ENCODE data around the gene IL19. TPM values are rescaled to one million over a fixed set of nuclear protein-coding genes. Genes with fewer than 3 reads are reported as not detected.
A peak's percentile ranks its signal among the peaks of the same experiment; 100 is the strongest.

Gene IL19
- total and polyA plus RNA-seq, 8 donors: not detected

- Histone ChIP-seq H3K27ac (no peak overlapping the region), H3K4me1 (no peaks in the 10 kb centered on the region), H3K27me3 (no peaks in the 10 kb centered on the region), H3K4me3 (no peak overlapping the region), H3K9me3 (no peaks in the 10 kb centered on the region), H3K36me3 (no peaks in the 10 kb centered on the region)
- peak in 3 of 4 donors; percentile 56 to 76 (median 70) for ATAC-seq
- WGBS, 2 donors: 68 to 69% methylated on average over 8 of the region's 8 CpGs
- intact Hi-C loops (cut with DNase I): no loop called here
- no peak for TF ChIP-seq CTCF (IDR thresholded peaks at IDR 0.05)
- peak in 1 of 6 donors; percentile 60 for DNase-seq
- FAIRE-seq: no peak
Measured at GRCh38 chr1:206766251-206766856, 4.2 kb upstream of the IL19 start.

GRCh38 chr1:206768472-206769303 lies 1.9 kb upstream of the IL19 start:
- no peak for TF ChIP-seq CTCF (IDR thresholded peaks at IDR 0.05)
- no peak for FAIRE-seq
- Histone ChIP-seq H3K4me3 (no peak overlapping the region), H3K4me1 (no peaks in the 10 kb centered on the region), H3K27ac (no peak overlapping the region), H3K27me3 (no peaks in the 10 kb centered on the region), H3K36me3 (no peaks in the 10 kb centered on the region), H3K9me3 (no peaks in the 10 kb centered on the region)
- DNase-seq: no peak
- WGBS, 2 donors: 76 to 83% methylated on average over 14 of the region's 14 CpGs
- intact Hi-C loops (cut with DNase I): no loop called here
- no peak for ATAC-seq

- H3K36me3 ChIP-seq: no peaks in the 10 kb centered on the region
- intact Hi-C loops (cut with DNase I): no loop called here
- no peaks in the 10 kb centered on the region for H3K4me1 ChIP-seq
- DNase-seq (no peak), FAIRE-seq (no peak), ATAC-seq (peak in 3 of 4 donors; percentile 35 to 64 (median 38))
- H3K4me3 ChIP-seq: no peak overlapping the region
- no peaks in the 10 kb centered on the region for H3K9me3 ChIP-seq
- WGBS, 2 donors: 69 to 72% methylated on average over 7 of the region's 7 CpGs
- no peaks in the 10 kb centered on the region for H3K27me3 ChIP-seq
- TF ChIP-seq CTCF (IDR thresholded peaks at IDR 0.05): no peak
- no peak overlapping the region for H3K27ac ChIP-seq
Measured at GRCh38 chr1:206769304-206769731, 1.3 kb upstream of the IL19 start.

GRCh38 chr1:206771338-206771692 lies 742 bp downstream of the IL19 start:
- Histone ChIP-seq H3K27ac (no peak overlapping the region), H3K4me3 (no peak overlapping the region), H3K36me3 (no peaks in the 10 kb centered on the region), H3K4me1 (no peaks in the 10 kb centered on the region), H3K27me3 (no peaks in the 10 kb centered on the region), H3K9me3 (no peaks in the 10 kb centered on the region)
- ATAC-seq (no peak), FAIRE-seq (no peak), DNase-seq (no peak)
- no peak for TF ChIP-seq CTCF (IDR thresholded peaks at IDR 0.05)
- WGBS, 2 donors: 84 to 87% methylated on average over 4 of the region's 4 CpGs
- intact Hi-C loops (cut with DNase I): no loop called here

All from pancreas (tissue), 10 donors.